SH-SY5Y (cell line): ENCODE data around the gene ARHGAP23.

Experiments
- GATA2 ChIP-seq: IDR thresholded peaks from 2 replicates; pipeline ENCODE4 v1.6.1; 2011; ENCODE audit warnings: mild to moderate bottlenecking, low read depth, low read length
- GATA3 ChIP-seq: IDR thresholded peaks from 2 replicates; pipeline ENCODE4 v1.6.1; 2011; ENCODE audit warnings: low read depth, mild to moderate bottlenecking, low read length, moderate library complexity

- TF ChIP-seq GATA3 (no peak), GATA2 (no peak)
Observed at GRCh38 chr17:38379448-38379847, 48.8 kb upstream of the ARHGAP23 start.
